Measurements from ENCODE around the gene BCL6B.

BCL6B gene

DNA sequence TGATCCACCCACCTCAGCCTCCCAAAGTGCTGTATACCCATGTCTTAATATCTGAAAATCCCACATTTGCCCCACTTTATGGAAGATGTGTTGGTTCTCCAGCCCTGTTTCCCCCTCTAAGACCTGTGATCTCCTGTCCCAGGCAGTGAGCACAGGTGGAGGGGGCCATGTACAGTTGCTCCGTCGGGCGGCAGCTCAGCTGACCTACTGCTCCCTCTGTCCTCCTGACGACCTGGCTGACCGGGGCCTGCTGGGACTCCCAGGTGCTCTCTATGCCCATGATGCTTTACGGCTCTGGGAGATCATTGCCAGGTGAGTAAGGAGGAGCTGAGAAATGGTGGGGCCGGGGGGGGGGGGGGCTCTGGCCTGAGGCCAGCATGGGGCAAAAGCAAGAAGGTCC, 17.1 kb upstream of the BCL6B start:
- H3K4me1 ChIP-seq (ENCODE audit: control insufficient read depth in 1 of 2, insufficient read depth in 1 of 2, low read depth in 1 of 2, low read length in 1 of 2): peaks cover 6 to 11% of the 10 kb centered on the region in 2 experiments
- H3K27me3 ChIP-seq: no peaks in the 10 kb centered on the region
- no peak overlapping the region for H3K4me3 ChIP-seq (ENCODE audit: low read depth in 1 of 2, low read length in 1 of 2)
- H3K36me3 ChIP-seq: peaks cover 57% of the 10 kb centered on the region
- no peak overlapping the region for H3K27ac ChIP-seq
- TF ChIP-seq, protein P1, sequence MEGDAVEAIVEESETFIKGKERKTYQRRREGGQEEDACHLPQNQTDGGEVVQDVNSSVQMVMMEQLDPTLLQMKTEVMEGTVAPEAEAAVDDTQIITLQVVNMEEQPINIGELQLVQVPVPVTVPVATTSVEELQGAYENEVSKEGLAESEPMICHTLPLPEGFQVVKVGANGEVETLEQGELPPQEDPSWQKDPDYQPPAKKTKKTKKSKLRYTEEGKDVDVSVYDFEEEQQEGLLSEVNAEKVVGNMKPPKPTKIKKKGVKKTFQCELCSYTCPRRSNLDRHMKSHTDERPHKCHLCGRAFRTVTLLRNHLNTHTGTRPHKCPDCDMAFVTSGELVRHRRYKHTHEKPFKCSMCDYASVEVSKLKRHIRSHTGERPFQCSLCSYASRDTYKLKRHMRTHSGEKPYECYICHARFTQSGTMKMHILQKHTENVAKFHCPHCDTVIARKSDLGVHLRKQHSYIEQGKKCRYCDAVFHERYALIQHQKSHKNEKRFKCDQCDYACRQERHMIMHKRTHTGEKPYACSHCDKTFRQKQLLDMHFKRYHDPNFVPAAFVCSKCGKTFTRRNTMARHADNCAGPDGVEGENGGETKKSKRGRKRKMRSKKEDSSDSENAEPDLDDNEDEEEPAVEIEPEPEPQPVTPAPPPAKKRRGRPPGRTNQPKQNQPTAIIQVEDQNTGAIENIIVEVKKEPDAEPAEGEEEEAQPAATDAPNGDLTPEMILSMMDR (IDR thresholded peaks at IDR 0.05): no peak
- H3K9me3 ChIP-seq: no peaks in the 10 kb centered on the region

DNA sequence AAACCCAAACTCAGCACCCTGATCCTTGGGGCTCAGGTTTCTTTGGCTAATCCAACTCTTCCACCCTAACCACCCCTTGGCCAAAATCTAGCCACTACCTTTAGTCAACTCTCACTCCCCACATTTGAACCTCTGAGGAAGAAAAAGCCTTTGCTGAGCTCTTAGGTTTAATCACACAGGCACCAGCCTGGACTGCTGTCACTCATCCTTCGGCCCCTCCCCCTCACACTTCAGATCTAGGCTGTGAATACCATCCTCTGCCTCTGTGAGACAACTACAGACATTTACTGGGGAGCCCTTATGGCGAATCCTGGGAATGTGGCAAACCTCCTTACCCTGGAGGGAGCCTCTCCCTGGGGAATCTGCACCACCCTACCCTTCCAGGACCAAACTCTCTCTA, 15.7 kb upstream of the BCL6B start:
- Histone ChIP-seq H3K36me3 (peaks cover 43% of the 10 kb centered on the region), H3K9me3 (no peaks in the 10 kb centered on the region), H3K27ac (peak overlapping the region; percentile 1), H3K4me1 (ENCODE audit: control insufficient read depth in 1 of 2, insufficient read depth in 1 of 2, low read depth in 1 of 2, low read length in 1 of 2) (peaks cover 18 to 25% of the 10 kb centered on the region in 2 experiments), H3K4me3 (ENCODE audit: low read depth in 1 of 2, low read length in 1 of 2) (no peak overlapping the region), H3K27me3 (no peaks in the 10 kb centered on the region)
- TF ChIP-seq, protein P1 (IDR thresholded peaks at IDR 0.05): no peak

DNA sequence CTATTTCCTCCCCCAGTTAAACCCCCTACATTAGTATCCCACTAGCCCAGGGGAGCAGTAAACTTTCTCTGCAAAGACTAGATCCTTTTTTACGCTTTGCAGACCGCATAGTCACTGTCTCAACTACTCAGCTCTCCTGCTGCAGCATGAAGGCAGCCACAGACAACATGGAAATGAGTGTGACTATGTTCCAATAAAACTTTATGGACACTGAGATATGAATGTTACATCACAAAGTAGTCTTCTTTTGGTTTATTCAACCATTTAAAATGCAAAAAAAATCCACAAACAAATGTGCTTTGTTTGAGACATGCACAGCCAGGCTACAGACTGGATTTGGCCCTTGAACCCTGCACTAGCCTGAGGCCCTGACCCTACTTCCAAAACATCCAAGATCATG, 12.3 kb upstream of the BCL6B start:
- Histone ChIP-seq H3K27me3 (no peaks in the 10 kb centered on the region), H3K4me1 (ENCODE audit: control insufficient read depth in 1 of 2, insufficient read depth in 1 of 2, low read depth in 1 of 2, low read length in 1 of 2) (peaks cover 33 to 45% of the 10 kb centered on the region in 2 experiments)

DNA sequence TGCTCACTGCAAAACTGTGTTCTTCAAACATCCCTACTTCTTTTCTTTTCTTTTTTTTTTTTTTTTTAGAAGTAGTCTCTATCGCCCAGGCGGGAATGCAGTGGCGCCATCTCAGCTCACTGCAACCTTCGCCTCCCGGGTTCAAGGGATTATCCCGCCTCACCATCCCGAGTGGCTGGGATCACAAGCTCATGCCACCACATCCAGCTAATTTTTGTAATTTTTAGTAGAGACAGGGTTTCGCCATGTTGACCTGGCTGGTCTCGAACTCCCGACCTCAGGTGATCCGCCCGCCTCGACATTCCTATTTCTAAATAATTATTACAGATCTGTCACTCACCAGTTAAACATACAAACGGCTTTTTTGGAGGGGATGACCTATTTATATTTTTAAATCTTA, 11.4 kb upstream of the BCL6B start:
- Histone ChIP-seq H3K4me1 (ENCODE audit: control insufficient read depth in 1 of 2, insufficient read depth in 1 of 2, low read depth in 1 of 2, low read length in 1 of 2) (peaks cover 36 to 49% of the 10 kb centered on the region in 2 experiments), H3K27ac (peak overlapping the region; percentile 97)

More for the DNA sequence above, 12.3 kb upstream of the BCL6B start:
- H3K36me3 ChIP-seq: peaks cover 35% of the 10 kb centered on the region
- no peaks in the 10 kb centered on the region for H3K9me3 ChIP-seq
- H3K4me3 ChIP-seq (ENCODE audit: low read depth in 1 of 2, low read length in 1 of 2): no peak overlapping the region
- H3K27ac ChIP-seq: peak overlapping the region; percentile 11
- TF ChIP-seq, protein P1 (IDR thresholded peaks at IDR 0.05): no peak

DNA sequence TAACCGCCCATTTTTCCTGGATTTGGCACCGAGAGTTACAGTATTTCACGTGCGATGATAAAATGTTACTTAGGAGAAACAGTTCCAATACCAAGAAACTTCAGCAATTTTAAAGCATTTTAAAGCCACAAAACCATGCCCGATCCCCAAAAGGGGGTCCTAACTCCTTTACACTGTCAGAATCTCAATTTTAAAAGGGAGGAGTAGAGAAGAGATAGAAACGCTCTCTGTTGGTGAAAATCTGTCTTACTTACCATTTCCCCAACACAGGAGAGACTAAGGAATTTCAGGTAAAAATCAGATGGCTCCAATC, 11.0 kb upstream of the BCL6B start:
- H3K27me3 ChIP-seq: no peaks in the 10 kb centered on the region
- TF ChIP-seq, protein P1 (IDR thresholded peaks at IDR 0.05): no peak
- peaks cover 36 to 49% of the 10 kb centered on the region in 2 experiments for H3K4me1 ChIP-seq (ENCODE audit: control insufficient read depth in 1 of 2, insufficient read depth in 1 of 2, low read depth in 1 of 2, low read length in 1 of 2)
- peak overlapping the region; percentile 84 to 97 for H3K4me3 ChIP-seq (ENCODE audit: low read depth in 1 of 2, low read length in 1 of 2)
- H3K9me3 ChIP-seq: no peaks in the 10 kb centered on the region
- peaks cover 31% of the 10 kb centered on the region for H3K36me3 ChIP-seq
- H3K27ac ChIP-seq: peak overlapping the region; percentile 97

More for the DNA sequence above, 11.4 kb upstream of the BCL6B start:
- H3K27me3 ChIP-seq: no peaks in the 10 kb centered on the region
- H3K36me3 ChIP-seq: peaks cover 31% of the 10 kb centered on the region
- TF ChIP-seq, protein P1 (IDR thresholded peaks at IDR 0.05): no peak
- H3K4me3 ChIP-seq (ENCODE audit: low read depth in 1 of 2, low read length in 1 of 2): peak overlapping the region; percentile 84 to 97
- no peaks in the 10 kb centered on the region for H3K9me3 ChIP-seq
